Colonic mucosa (tissue), 4 donors: ENCODE measurements around the gene TPST1. TPM values are rescaled to one million over a fixed set of nuclear protein-coding genes. Genes with fewer than 3 reads are reported as not detected.

ENCODE experiments used
- DNase-seq: peaks from one replicate; pipeline ENCODE4 v3.0.0-alpha.2; 2020
- H3K27ac ChIP-seq: fragments of 200-600 bp; one replicate; pipeline ENCODE4 v1.8.0; 2021
- H3K27me3 ChIP-seq: fragments of 200-600 bp; one replicate; pipeline ENCODE4 v1.8.0; 2021
- H3K36me3 ChIP-seq: fragments of 200-600 bp; one replicate; pipeline ENCODE4 v1.8.0; 2021
- H3K4me1 ChIP-seq: fragments of 200-600 bp; one replicate; pipeline ENCODE4 v1.8.0; 2021; ENCODE audit warnings: mild to moderate bottlenecking
- H3K4me3 ChIP-seq: fragments of 200-600 bp; one replicate; pipeline ENCODE4 v1.8.0; 2021
- H3K9ac ChIP-seq, 2 donors: one replicate each; pipeline ENCODE4 v1.7.0; 2013; ENCODE audit warnings: control low read depth in 2 of 2, low read depth in 2 of 2, low read length in 2 of 2
- H3K9me3 ChIP-seq: fragments of 200-600 bp; one replicate; pipeline ENCODE4 v1.8.0; 2021
- intact Hi-C: fragments of 100-400 bp; cut with DNase I; formaldehyde crosslinking; loops from one replicate; pipeline ENCODE4 v1.14.1; 2022
- total RNA-seq, 2 donors: library from RNA; stranded (reverse); fragmentation: NEBNext Ultra II Directional in 1 of 2; extraction: Animal tissue kit (Norgen Biotek cat#: 25700) in 1 of 2; gene quantifications; one replicate each; pipeline ENCODE4 v1.2.1, GENCODE V29; 2021
- TF ChIP-seq, protein P1 (sequence below): fragments of 200-600 bp; IDR thresholded peaks from one replicate; pipeline ENCODE4 v1.8.0; 2022; ENCODE audit warnings: antibody characterized with exemption, mild to moderate bottlenecking
- donor health status: healthy.
- donor health status: DM: no; HTN: no; CAD: no.
- donor health status: DM: no; HTN: no; CAD: no.

The TPST1 gene
- total RNA-seq, 2 donors from 2014 or later: 3.6 to 6.1 TPM

DNA sequence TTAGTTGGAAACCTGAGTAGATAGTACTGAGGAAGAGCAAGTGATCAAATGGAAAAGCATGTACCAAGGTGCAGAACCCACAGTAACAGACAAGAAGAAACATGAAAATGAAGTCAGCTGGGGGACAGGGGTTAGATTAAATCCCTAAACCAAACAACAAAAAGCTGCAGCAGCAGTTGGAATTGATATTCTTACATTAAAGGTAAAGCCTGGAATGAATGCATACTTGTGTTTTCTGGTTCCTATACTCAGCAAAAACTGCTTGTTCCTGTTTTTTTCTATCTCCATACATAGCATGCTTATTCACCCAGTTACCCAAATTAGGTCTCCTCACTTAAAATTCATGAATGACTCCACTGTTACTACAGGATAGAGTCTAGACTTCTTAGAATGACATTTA, 92.4 kb downstream of the TPST1 start:
- no peaks in the 10 kb centered on the region for H3K9me3 ChIP-seq
- no peaks in the 10 kb centered on the region for H3K27me3 ChIP-seq
- no peaks in the 10 kb centered on the region for H3K36me3 ChIP-seq
- DNase-seq: no peak
- no peak overlapping the region for H3K9ac ChIP-seq
- no peak overlapping the region for H3K27ac ChIP-seq
- intact Hi-C loops: no loop called here
- TF ChIP-seq, protein P1, sequence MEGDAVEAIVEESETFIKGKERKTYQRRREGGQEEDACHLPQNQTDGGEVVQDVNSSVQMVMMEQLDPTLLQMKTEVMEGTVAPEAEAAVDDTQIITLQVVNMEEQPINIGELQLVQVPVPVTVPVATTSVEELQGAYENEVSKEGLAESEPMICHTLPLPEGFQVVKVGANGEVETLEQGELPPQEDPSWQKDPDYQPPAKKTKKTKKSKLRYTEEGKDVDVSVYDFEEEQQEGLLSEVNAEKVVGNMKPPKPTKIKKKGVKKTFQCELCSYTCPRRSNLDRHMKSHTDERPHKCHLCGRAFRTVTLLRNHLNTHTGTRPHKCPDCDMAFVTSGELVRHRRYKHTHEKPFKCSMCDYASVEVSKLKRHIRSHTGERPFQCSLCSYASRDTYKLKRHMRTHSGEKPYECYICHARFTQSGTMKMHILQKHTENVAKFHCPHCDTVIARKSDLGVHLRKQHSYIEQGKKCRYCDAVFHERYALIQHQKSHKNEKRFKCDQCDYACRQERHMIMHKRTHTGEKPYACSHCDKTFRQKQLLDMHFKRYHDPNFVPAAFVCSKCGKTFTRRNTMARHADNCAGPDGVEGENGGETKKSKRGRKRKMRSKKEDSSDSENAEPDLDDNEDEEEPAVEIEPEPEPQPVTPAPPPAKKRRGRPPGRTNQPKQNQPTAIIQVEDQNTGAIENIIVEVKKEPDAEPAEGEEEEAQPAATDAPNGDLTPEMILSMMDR: no peak
- H3K4me3 ChIP-seq: no peak overlapping the region
- no peaks in the 10 kb centered on the region for H3K4me1 ChIP-seq

GRCh38 chr7:66301249-66301648, 96.1 kb downstream of the TPST1 start:
- intact Hi-C loops: no loop called here

DNA sequence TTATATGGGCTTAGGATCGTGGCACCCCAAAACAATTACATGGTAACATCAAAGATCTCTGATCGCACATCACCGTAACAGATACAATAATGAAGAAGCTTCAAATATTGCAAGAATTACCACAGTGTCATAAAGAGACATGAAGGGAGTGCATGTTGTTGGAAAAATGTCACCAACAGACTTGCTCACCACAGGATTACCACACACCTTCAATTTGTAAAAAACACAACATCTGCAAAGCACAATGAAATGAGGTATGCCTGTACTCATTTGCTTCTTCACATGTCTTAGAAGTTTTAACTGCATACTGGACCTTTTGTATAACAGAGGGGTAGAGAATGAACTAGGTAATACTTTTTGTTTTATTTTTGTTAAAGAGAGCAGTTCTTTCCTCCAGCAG, 96.6 kb downstream of the TPST1 start:
- TF ChIP-seq, protein P1: no peak
- intact Hi-C loops: no loop called here
- Histone ChIP-seq H3K36me3 (no peaks in the 10 kb centered on the region), H3K27me3 (no peaks in the 10 kb centered on the region), H3K9me3 (no peaks in the 10 kb centered on the region), H3K27ac (no peak overlapping the region), H3K4me3 (no peak overlapping the region), H3K4me1 (no peaks in the 10 kb centered on the region), H3K9ac (no peak overlapping the region)
- DNase-seq: no peak

More at GRCh38 chr7:66301249-66301648, 96.1 kb downstream of the TPST1 start:
- Histone ChIP-seq H3K27me3 (no peaks in the 10 kb centered on the region), H3K4me1 (no peaks in the 10 kb centered on the region), H3K9ac (no peak overlapping the region), H3K27ac (no peak overlapping the region), H3K4me3 (no peak overlapping the region), H3K36me3 (no peaks in the 10 kb centered on the region), H3K9me3 (no peaks in the 10 kb centered on the region)
- DNase-seq: no peak
- TF ChIP-seq, protein P1: no peak

- H3K4me3 ChIP-seq: no peak overlapping the region
- H3K9ac ChIP-seq: no peak overlapping the region
- no peaks in the 10 kb centered on the region for H3K27me3 ChIP-seq
- H3K9me3 ChIP-seq: no peaks in the 10 kb centered on the region
- TF ChIP-seq, protein P1: no peak
- intact Hi-C loops: no loop called here
- no peaks in the 10 kb centered on the region for H3K36me3 ChIP-seq
- no peak for DNase-seq
- no peak overlapping the region for H3K27ac ChIP-seq
- no peaks in the 10 kb centered on the region for H3K4me1 ChIP-seq
Measured at GRCh38 chr7:66303454-66304155, 98.5 kb downstream of the TPST1 start.

GRCh38 chr7:66304536-66304935, 99.4 kb downstream of the TPST1 start:
- Histone ChIP-seq H3K4me1 (no peaks in the 10 kb centered on the region), H3K9me3 (no peaks in the 10 kb centered on the region), H3K27ac (no peak overlapping the region), H3K9ac (no peak overlapping the region), H3K36me3 (no peaks in the 10 kb centered on the region), H3K4me3 (no peak overlapping the region), H3K27me3 (no peaks in the 10 kb centered on the region)
- no peak for DNase-seq
- intact Hi-C loops: no loop called here
- TF ChIP-seq, protein P1: no peak
